MM.1S (cell line): ENCODE results near the gene COLGALT1.

Experiments used
- DNase-seq: peaks from one replicate; pipeline ENCODE4 v3.0.0-alpha.2; 2015
- H2AFZ ChIP-seq: fragments of 300-600 bp; sonication (generic); 2 replicates; pipeline ENCODE4 v1.6.0; 2016; ENCODE audit warnings: antibody characterized with exemption, low read length
- H3F3A ChIP-seq: fragments of 300-600 bp; sonication (generic); 2 replicates; pipeline ENCODE4 v1.6.1; 2016; ENCODE audit warnings: mild to moderate bottlenecking, antibody characterized with exemption, low read length, moderate library complexity, mixed read lengths; ENCODE audit not compliant: insufficient read depth
- H3K27ac ChIP-seq: fragments of 300-600 bp; sonication (generic); 2 replicates; pipeline ENCODE4 v1.5.1; 2016; ENCODE audit warnings: mild to moderate bottlenecking, low read length
- H3K27me3 ChIP-seq: fragments of 300-600 bp; sonication (generic); replicated peaks from 2 replicates; pipeline ENCODE4 v1.6.0; 2016; ENCODE audit warnings: low read length; ENCODE audit not compliant: insufficient read depth
- H3K36me3 ChIP-seq: fragments of 300-600 bp; sonication (generic); replicated peaks from 2 replicates; pipeline ENCODE4 v1.6.1; 2016; ENCODE audit warnings: mild to moderate bottlenecking, low read length, mixed read lengths; ENCODE audit not compliant: insufficient read depth
- H3K4me1 ChIP-seq: fragments of 300-600 bp; sonication (generic); 2 replicates; pipeline ENCODE4 v1.6.1; 2016; ENCODE audit warnings: low read length, mixed read lengths
- H3K4me2 ChIP-seq: fragments of 300-600 bp; sonication (generic); 2 replicates; pipeline ENCODE4 v1.6.0; 2016; ENCODE audit warnings: low read depth, low read length
- H3K4me3 ChIP-seq: fragments of 300-600 bp; sonication (generic); 2 replicates; pipeline ENCODE4 v1.5.1; 2016; ENCODE audit warnings: low read length, mixed read lengths
- H3K79me2 ChIP-seq: fragments of 300-600 bp; sonication (generic); 2 replicates; pipeline ENCODE4 v1.6.1; 2016; ENCODE audit warnings: mixed run types, low read length, mixed read lengths
- H3K9ac ChIP-seq: fragments of 300-600 bp; sonication (generic); 2 replicates; pipeline ENCODE4 v1.6.1; 2016; ENCODE audit warnings: low read length, mixed read lengths
- H3K9me2 ChIP-seq: fragments of 300-600 bp; sonication (generic); replicated peaks from 2 replicates; pipeline ENCODE4 v1.6.1; 2016; ENCODE audit warnings: mild to moderate bottlenecking, low read length, mixed read lengths; ENCODE audit not compliant: insufficient read depth
- H3K9me3 ChIP-seq: fragments of 300-600 bp; sonication (generic); replicated peaks from 2 replicates; pipeline ENCODE4 v1.6.1; 2016; ENCODE audit warnings: mild to moderate bottlenecking, low read length, mixed read lengths; ENCODE audit not compliant: insufficient read depth
- H4K20me1 ChIP-seq: fragments of 300-600 bp; sonication (generic); 2 replicates; pipeline ENCODE4 v1.6.1; 2016; ENCODE audit warnings: mild to moderate bottlenecking, low read length, moderate library complexity, mixed read lengths; ENCODE audit not compliant: insufficient read depth
- EZH2 ChIP-seq: fragments of 300-600 bp; sonication (generic); optimal IDR thresholded peaks from 2 replicates; pipeline ENCODE3; 2017; ENCODE audit warnings: low read depth, mild to moderate bottlenecking, antibody characterized with exemption, low read length, mixed read lengths
- EZH2phosphoT487 ChIP-seq: fragments of 300-600 bp; sonication (generic); IDR thresholded peaks from 2 replicates; pipeline ENCODE4 v1.6.1; 2018; ENCODE audit warnings: antibody characterized with exemption, low read length
- TF ChIP-seq, protein P1 (sequence below): fragments of 300-600 bp; sonication (generic); IDR thresholded peaks from 2 replicates; pipeline ENCODE4 v1.5.1; 2016; ENCODE audit warnings: antibody characterized with exemption, low read length, mixed read lengths

The COLGALT1 gene

DNA sequence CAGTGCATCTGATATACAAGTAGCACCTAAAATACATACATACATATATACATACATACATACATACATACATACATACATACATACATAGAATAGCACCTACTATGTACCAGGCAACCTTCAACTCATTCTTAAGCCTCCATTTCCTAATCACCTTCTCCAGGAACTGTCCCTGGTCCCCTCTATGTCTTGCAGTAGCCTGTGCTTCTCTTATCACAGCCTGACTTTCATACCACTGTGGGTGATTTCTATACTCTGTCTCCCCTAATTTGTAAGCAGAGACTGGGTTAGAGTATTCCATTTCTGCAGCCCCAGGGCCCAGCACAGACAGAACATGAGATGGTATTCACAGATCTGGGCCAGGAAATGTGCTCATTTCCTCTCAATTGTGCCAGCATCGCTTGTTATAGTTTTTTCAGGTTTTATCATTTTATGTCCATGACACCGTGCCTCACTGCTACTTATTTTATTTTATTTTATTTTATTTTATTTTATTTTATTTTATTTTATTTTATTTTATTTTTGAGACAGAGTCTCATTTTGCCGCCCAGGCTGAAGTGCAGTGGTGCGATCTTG lies 14.2 kb upstream of the COLGALT1 start:
- no peaks in the 10 kb centered on the region for H3F3A ChIP-seq
- H3K4me3 ChIP-seq: no peak overlapping the region
- no peaks in the 10 kb centered on the region for H3K9me3 ChIP-seq
- peaks cover 76% of the 10 kb centered on the region for H3K27me3 ChIP-seq
- H3K79me2 ChIP-seq: no peaks in the 10 kb centered on the region
- H3K4me1 ChIP-seq: no peaks in the 10 kb centered on the region
- H3K9ac ChIP-seq: no peak overlapping the region
- H2AFZ ChIP-seq: no peak overlapping the region
- no peaks in the 10 kb centered on the region for H3K9me2 ChIP-seq
- H4K20me1 ChIP-seq: no peaks in the 10 kb centered on the region
- H3K27ac ChIP-seq: no peak overlapping the region
- no peak for DNase-seq
- TF ChIP-seq, protein P1, sequence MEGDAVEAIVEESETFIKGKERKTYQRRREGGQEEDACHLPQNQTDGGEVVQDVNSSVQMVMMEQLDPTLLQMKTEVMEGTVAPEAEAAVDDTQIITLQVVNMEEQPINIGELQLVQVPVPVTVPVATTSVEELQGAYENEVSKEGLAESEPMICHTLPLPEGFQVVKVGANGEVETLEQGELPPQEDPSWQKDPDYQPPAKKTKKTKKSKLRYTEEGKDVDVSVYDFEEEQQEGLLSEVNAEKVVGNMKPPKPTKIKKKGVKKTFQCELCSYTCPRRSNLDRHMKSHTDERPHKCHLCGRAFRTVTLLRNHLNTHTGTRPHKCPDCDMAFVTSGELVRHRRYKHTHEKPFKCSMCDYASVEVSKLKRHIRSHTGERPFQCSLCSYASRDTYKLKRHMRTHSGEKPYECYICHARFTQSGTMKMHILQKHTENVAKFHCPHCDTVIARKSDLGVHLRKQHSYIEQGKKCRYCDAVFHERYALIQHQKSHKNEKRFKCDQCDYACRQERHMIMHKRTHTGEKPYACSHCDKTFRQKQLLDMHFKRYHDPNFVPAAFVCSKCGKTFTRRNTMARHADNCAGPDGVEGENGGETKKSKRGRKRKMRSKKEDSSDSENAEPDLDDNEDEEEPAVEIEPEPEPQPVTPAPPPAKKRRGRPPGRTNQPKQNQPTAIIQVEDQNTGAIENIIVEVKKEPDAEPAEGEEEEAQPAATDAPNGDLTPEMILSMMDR: no peak
- TF ChIP-seq EZH2phosphoT487 (no peak), EZH2 (no peak)
- H3K4me2 ChIP-seq: no peak overlapping the region
- no peaks in the 10 kb centered on the region for H3K36me3 ChIP-seq

DNA sequence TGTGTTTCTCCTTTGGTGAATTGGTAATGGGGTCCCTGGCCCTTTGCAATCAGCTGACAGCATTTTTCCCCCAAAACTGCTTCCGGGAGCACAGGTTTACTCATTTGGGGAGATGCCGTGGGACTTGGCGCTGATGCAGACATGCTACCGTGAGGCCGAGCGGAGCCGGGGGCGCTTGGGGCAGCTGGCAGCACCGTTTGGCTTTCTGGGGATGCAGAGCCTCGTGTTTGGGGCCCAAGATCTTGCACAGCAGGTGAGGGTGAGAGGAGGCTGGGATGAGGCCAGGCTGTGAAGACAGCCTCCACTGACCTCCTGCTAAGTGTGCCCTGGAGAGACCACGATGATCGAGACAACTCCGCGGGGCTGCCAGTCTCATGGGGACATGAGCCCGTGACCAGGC lies 13.4 kb upstream of the COLGALT1 start:
- DNase-seq: no peak
- no peak for TF ChIP-seq EZH2
- TF ChIP-seq EZH2phosphoT487: no peak
- TF ChIP-seq, protein P1: no peak
- Histone ChIP-seq H3K4me1 (no peaks in the 10 kb centered on the region), H3K9me3 (no peaks in the 10 kb centered on the region), H3K27ac (no peak overlapping the region), H3K9ac (no peak overlapping the region), H3K27me3 (peaks cover 74% of the 10 kb centered on the region), H3K36me3 (no peaks in the 10 kb centered on the region), H3K9me2 (no peaks in the 10 kb centered on the region), H3F3A (no peaks in the 10 kb centered on the region), H3K4me3 (no peak overlapping the region), H3K79me2 (no peaks in the 10 kb centered on the region), H4K20me1 (no peaks in the 10 kb centered on the region), H3K4me2 (no peak overlapping the region), H2AFZ (no peak overlapping the region)

- TF ChIP-seq EZH2 (no peak), EZH2phosphoT487 (no peak)
- TF ChIP-seq, protein P1: no peak
- DNase-seq: no peak
- Histone ChIP-seq H3F3A (no peaks in the 10 kb centered on the region), H3K36me3 (no peaks in the 10 kb centered on the region), H3K9me2 (no peaks in the 10 kb centered on the region), H2AFZ (no peak overlapping the region), H3K4me3 (no peak overlapping the region), H4K20me1 (no peaks in the 10 kb centered on the region), H3K9me3 (no peaks in the 10 kb centered on the region), H3K27ac (no peak overlapping the region), H3K4me1 (no peaks in the 10 kb centered on the region), H3K9ac (no peak overlapping the region), H3K4me2 (no peak overlapping the region), H3K27me3 (peaks cover 69% of the 10 kb centered on the region), H3K79me2 (no peaks in the 10 kb centered on the region)
Observed at GRCh38 chr19:17542793-17543582, 12.5 kb upstream of the COLGALT1 start.
